ENCODE results near the gene FADD. TPM values are rescaled to one million over a fixed set of nuclear protein-coding genes. Genes with fewer than 3 reads are reported as not detected.

The FADD gene
- total RNA-seq, 1 experiment from 2014 or later, result 19.8 TPM

DNA sequence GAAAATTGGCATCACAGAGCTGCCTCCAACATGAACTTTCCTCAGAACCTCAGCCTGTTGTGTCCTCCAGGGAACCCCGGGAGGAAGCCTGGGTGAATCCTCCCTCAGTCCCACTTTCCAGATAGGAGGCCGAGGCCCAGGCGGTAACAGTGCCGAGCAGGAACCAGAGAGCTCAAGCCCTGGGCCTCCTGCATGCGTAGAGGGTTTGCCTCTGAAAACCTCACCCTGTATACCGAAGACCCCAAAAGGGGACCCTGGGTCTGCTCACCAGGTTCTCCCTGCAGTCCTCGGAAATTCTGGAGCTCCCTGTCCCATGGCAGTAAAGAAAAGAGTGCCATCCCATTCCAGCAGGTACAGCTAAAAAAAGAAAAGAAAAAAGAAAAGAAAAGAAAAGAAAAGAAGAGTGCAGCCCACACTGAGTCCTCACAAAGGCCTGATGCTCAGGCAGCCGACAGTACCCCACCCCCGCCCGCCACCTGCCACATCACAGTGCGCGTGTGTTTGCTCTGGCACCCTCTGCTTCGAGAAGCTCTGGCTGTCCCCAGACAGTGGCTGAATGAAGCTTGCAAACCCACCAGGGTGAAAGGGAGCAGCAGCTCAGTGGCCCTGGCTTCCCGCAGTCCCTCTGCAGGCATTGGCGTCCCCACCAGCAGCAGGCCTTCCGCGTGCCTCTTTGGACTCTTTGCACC, 28.4 kb upstream of the FADD start:
- Histone ChIP-seq H3K79me2 (ENCODE audit: low read length) (no peaks in the 10 kb centered on the region), H3K4me3 (ENCODE audit: low read length) (no peak overlapping the region), H2AFZ (ENCODE audit: low read length) (no peak overlapping the region), H3K9me2 (replicated peaks; ENCODE audit: insufficient read depth, low read length) (no peaks in the 10 kb centered on the region), H3K36me3 (ENCODE audit: insufficient read depth, low read length) (no peaks in the 10 kb centered on the region), H3K27ac (ENCODE audit: low read length) (no peak overlapping the region), H3K4me2 (ENCODE audit: low read depth, low read length, poor library complexity, severe bottlenecking) (no peak overlapping the region), H3K9ac (ENCODE audit: low read length) (no peak overlapping the region), H3K27me3 (ENCODE audit: low read length) (no peaks in the 10 kb centered on the region), H3K9me3 (ENCODE audit: low read length) (no peaks in the 10 kb centered on the region), H4K20me1 (ENCODE audit: insufficient read depth, low read depth, low read length) (no peaks in the 10 kb centered on the region), H3K4me1 (ENCODE audit: low read length) (no peaks in the 10 kb centered on the region)
- DNase-seq, result no peak

DNA sequence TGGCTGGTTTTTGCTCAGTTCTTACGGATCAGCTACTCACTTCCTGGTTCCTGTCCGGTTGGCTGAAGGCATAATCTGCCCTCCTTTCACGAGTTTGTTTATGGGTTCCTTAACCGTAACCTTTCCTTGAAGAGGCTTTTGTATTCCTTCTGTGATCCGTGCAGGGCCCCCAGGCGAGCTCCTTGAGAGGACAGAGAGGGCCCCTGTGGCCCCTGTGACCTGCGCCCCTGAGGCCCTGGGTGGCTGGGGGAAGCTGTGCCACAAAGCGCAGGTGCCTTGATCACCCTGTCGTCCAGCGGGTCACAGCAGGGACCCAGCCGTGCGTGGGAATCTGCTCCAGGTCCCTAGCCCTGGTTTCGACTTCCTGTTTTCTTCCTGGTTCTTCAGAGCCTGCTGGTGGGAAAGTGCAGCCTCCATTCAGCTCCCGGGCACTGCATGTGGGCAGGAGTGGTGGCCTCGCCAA, 27.8 kb upstream of the FADD start:
- no peak for DNase-seq
- H3K4me2 ChIP-seq (ENCODE audit: low read depth, low read length, poor library complexity, severe bottlenecking), result no peak overlapping the region
- H4K20me1 ChIP-seq (ENCODE audit: insufficient read depth, low read depth, low read length), result no peaks in the 10 kb centered on the region
- H3K4me3 ChIP-seq (ENCODE audit: low read length), result no peak overlapping the region
- H2AFZ ChIP-seq (ENCODE audit: low read length), result no peak overlapping the region
- H3K27me3 ChIP-seq (ENCODE audit: low read length), result no peaks in the 10 kb centered on the region
- H3K9ac ChIP-seq (ENCODE audit: low read length), result no peak overlapping the region
- no peaks in the 10 kb centered on the region for H3K4me1 ChIP-seq (ENCODE audit: low read length)
- no peak overlapping the region for H3K27ac ChIP-seq (ENCODE audit: low read length)
- no peaks in the 10 kb centered on the region for H3K79me2 ChIP-seq (ENCODE audit: low read length)
- no peaks in the 10 kb centered on the region for H3K9me3 ChIP-seq (ENCODE audit: low read length)
- no peaks in the 10 kb centered on the region for H3K9me2 ChIP-seq (replicated peaks; ENCODE audit: insufficient read depth, low read length)
- H3K36me3 ChIP-seq (ENCODE audit: insufficient read depth, low read length), result no peaks in the 10 kb centered on the region

DNA sequence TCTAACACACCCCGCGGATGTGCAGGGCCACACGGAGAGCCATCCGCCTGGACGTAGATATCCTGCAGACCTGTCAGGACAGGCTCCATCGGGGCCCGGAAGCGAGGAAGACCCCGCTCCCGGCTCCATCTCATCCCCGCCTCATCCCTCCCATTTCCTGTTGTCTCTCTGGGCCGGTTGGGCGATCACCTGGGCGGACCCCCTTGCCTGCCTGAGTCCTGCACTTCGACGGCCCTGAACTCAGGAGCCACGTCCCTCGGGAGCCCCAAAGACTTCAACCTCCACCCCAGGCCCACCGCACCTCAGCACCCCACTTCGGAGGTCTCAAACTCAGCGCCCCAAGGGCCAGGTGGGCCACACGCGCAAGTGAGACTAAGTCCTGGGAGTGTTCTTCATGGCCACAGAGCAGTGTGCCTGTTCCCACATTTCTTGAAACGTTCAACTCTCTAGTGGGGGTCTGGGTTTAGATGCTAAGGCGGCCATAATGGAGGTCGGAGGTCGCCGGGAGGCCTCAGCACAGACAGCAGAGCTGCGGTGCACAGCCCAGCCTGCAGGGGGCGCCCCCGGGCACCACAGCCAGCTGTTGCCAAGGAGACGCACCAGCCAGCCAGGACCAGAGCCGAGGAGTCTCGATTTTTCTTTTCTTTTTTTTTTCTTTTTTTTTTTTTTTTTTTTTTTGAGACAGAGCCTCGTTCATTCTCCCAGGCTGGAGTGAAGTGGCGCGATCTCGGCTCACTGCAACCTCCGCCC, 26.0 kb upstream of the FADD start:
- Histone ChIP-seq H2AFZ (ENCODE audit: low read length) (no peak overlapping the region), H3K9me3 (ENCODE audit: low read length) (no peaks in the 10 kb centered on the region), H3K9me2 (replicated peaks; ENCODE audit: insufficient read depth, low read length) (no peaks in the 10 kb centered on the region), H3K27me3 (ENCODE audit: low read length) (no peaks in the 10 kb centered on the region), H3K9ac (ENCODE audit: low read length) (no peak overlapping the region), H3K79me2 (ENCODE audit: low read length) (no peaks in the 10 kb centered on the region), H3K36me3 (ENCODE audit: insufficient read depth, low read length) (no peaks in the 10 kb centered on the region), H3K27ac (ENCODE audit: low read length) (no peak overlapping the region), H3K4me2 (ENCODE audit: low read depth, low read length, poor library complexity, severe bottlenecking) (no peak overlapping the region), H4K20me1 (ENCODE audit: insufficient read depth, low read depth, low read length) (no peaks in the 10 kb centered on the region), H3K4me1 (ENCODE audit: low read length) (no peaks in the 10 kb centered on the region), H3K4me3 (ENCODE audit: low read length) (no peak overlapping the region)
- peak; percentile 85 for DNase-seq

DNA sequence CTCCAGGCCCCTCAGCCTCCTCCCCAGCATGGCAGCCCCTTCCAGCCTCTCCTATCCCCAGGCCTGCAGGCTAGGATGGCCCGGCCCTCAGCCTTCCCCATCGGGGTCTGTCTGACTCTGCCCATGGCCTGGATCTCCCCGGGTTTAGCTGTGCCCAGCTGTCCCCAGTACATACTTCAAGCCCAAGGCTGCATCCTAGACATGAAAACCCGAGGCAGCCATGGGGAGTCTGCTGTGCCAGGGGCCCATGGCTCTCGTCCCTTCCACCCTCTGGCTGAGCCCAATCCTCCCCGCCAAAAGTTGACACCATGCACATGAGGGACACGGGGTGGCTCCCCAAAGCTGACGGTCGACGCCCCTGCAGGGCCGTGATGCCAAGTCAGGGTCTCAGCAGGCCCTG, 22.2 kb upstream of the FADD start:
- no peak overlapping the region for H3K9ac ChIP-seq (ENCODE audit: low read length)

DNA sequence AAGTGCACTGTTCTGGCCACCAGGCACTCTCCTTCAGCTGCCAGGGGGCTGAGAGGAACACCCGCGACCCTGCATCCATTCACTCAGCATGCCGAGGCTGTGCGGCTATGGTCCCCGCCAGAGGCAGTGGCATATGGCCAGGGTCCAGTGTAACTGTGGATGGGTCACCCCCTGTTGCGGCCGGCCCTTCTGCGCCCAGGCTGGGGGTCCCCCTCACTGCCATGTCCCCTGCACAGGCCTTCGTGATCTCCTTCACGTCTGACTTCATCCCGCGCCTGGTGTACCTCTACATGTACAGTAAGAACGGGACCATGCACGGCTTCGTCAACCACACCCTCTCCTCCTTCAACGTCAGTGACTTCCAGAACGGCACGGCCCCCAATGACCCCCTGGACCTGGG, 20.8 kb upstream of the FADD start:
- no peaks in the 10 kb centered on the region for H3K79me2 ChIP-seq (ENCODE audit: low read length)
- H3K9me3 ChIP-seq (ENCODE audit: low read length), result no peaks in the 10 kb centered on the region
- H3K27me3 ChIP-seq (ENCODE audit: low read length), result no peaks in the 10 kb centered on the region
- H2AFZ ChIP-seq (ENCODE audit: low read length), result no peak overlapping the region
- H3K4me2 ChIP-seq (ENCODE audit: low read depth, low read length, poor library complexity, severe bottlenecking), result no peak overlapping the region
- no peak overlapping the region for H3K4me3 ChIP-seq (ENCODE audit: low read length)
- no peaks in the 10 kb centered on the region for H3K9me2 ChIP-seq (replicated peaks; ENCODE audit: insufficient read depth, low read length)
- no peak for DNase-seq
- H3K4me1 ChIP-seq (ENCODE audit: low read length), result no peaks in the 10 kb centered on the region
- no peaks in the 10 kb centered on the region for H4K20me1 ChIP-seq (ENCODE audit: insufficient read depth, low read depth, low read length)
- H3K9ac ChIP-seq (ENCODE audit: low read length), result no peak overlapping the region
- no peak overlapping the region for H3K27ac ChIP-seq (ENCODE audit: low read length)
- no peaks in the 10 kb centered on the region for H3K36me3 ChIP-seq (ENCODE audit: insufficient read depth, low read length)

More for the DNA sequence above, 22.2 kb upstream of the FADD start:
- Histone ChIP-seq H3K27me3 (ENCODE audit: low read length) (no peaks in the 10 kb centered on the region), H3K9me3 (ENCODE audit: low read length) (no peaks in the 10 kb centered on the region), H3K4me1 (ENCODE audit: low read length) (no peaks in the 10 kb centered on the region), H3K36me3 (ENCODE audit: insufficient read depth, low read length) (no peaks in the 10 kb centered on the region), H3K9me2 (replicated peaks; ENCODE audit: insufficient read depth, low read length) (no peaks in the 10 kb centered on the region), H3K79me2 (ENCODE audit: low read length) (no peaks in the 10 kb centered on the region), H3K27ac (ENCODE audit: low read length) (no peak overlapping the region), H4K20me1 (ENCODE audit: insufficient read depth, low read depth, low read length) (no peaks in the 10 kb centered on the region), H3K4me3 (ENCODE audit: low read length) (no peak overlapping the region), H2AFZ (ENCODE audit: low read length) (no peak overlapping the region), H3K4me2 (ENCODE audit: low read depth, low read length, poor library complexity, severe bottlenecking) (no peak overlapping the region)
- no peak for DNase-seq

DNA sequence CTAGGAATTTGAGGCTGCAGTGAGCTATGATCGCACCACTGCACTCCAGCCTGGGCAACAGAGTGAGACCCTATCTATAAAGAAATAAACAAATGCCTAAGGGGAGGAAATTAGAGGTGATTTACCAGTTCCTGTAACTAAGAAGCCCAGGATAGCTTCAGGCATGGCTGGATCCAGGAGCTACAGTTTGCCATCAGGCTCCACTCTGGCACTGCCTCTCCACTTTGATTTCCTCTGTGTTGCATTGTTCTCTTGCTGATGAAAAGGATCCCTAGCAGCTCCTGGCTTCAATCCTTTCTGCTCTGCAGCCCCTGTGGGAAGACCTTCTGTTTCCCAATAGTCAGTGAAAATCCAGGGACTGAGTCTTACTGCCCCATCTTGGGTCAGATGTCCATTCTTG, 20.1 kb upstream of the FADD start:
- Histone ChIP-seq H3K4me2 (ENCODE audit: low read depth, low read length, poor library complexity, severe bottlenecking) (no peak overlapping the region), H3K4me1 (ENCODE audit: low read length) (no peaks in the 10 kb centered on the region), H3K79me2 (ENCODE audit: low read length) (no peaks in the 10 kb centered on the region), H2AFZ (ENCODE audit: low read length) (no peak overlapping the region), H4K20me1 (ENCODE audit: insufficient read depth, low read depth, low read length) (no peaks in the 10 kb centered on the region), H3K27me3 (ENCODE audit: low read length) (no peaks in the 10 kb centered on the region), H3K9ac (ENCODE audit: low read length) (no peak overlapping the region), H3K9me3 (ENCODE audit: low read length) (no peaks in the 10 kb centered on the region), H3K9me2 (replicated peaks; ENCODE audit: insufficient read depth, low read length) (no peaks in the 10 kb centered on the region), H3K4me3 (ENCODE audit: low read length) (no peak overlapping the region), H3K27ac (ENCODE audit: low read length) (no peak overlapping the region), H3K36me3 (ENCODE audit: insufficient read depth, low read length) (no peaks in the 10 kb centered on the region)
- DNase-seq, result no peak

DNA sequence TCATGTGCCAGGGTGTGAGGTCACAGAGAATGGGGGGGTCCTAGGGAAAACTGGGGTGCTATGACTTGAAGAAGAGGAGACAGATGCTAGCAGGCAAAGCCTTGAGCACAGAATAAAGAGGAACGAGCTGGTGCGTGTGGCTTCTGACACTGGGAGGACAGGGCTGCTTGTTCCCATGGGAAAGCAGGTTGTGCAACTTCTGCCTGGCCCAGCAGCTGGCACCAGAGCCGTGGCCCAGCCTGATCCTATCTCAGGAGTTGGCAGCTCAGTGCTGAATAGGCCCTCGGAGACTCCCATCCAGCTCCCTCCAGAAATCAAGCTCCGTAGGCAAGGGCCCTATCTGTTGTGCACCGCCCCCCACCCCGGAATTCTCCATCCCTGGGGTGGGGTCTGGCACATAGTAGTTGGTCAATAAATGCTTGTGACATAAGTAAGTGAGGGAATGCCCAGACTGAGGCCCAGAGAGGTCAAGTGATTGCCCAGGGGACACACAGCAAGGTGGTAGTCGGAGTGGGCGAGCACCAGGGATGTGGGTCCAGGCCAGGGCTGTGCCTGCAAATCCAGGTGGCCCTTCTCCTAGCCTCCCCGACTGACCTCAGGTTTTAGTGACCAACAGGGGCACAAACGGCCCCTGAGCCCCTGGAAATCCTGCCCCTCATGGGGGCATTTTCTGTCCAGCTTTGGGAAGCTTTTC, 19.5 kb upstream of the FADD start:
- Histone ChIP-seq H3K9me2 (replicated peaks; ENCODE audit: insufficient read depth, low read length) (no peaks in the 10 kb centered on the region), H2AFZ (ENCODE audit: low read length) (no peak overlapping the region)
- no peak for DNase-seq

DNA sequence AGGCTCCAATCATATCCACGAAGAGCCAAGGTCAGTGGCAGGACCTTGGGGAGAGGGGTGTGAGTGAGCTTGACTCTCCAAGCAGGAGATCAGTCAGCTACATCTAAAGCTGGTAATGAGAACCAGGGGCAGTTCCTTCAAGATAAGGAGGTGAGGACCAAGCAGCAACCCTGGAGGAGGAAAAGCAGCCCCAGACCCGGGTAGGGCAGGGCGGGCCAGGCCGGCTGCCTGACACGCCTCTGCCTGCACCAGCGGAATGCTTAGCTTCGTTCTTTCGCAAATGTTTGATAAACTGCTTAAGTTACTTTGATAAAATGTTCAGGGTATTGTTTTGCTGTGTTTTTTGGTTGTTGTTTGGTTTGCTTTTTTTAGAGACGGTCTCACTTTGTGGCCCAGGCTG, 18.7 kb upstream of the FADD start:
- Histone ChIP-seq H3K27me3 (ENCODE audit: low read length) (no peaks in the 10 kb centered on the region), H3K9ac (ENCODE audit: low read length) (no peak overlapping the region)

More for the DNA sequence above, 19.5 kb upstream of the FADD start:
- Histone ChIP-seq H4K20me1 (ENCODE audit: insufficient read depth, low read depth, low read length) (no peaks in the 10 kb centered on the region), H3K27ac (ENCODE audit: low read length) (no peak overlapping the region), H3K4me1 (ENCODE audit: low read length) (no peaks in the 10 kb centered on the region), H3K27me3 (ENCODE audit: low read length) (no peaks in the 10 kb centered on the region), H3K4me2 (ENCODE audit: low read depth, low read length, poor library complexity, severe bottlenecking) (no peak overlapping the region), H3K79me2 (ENCODE audit: low read length) (no peaks in the 10 kb centered on the region), H3K4me3 (ENCODE audit: low read length) (no peak overlapping the region), H3K36me3 (ENCODE audit: insufficient read depth, low read length) (no peaks in the 10 kb centered on the region), H3K9ac (ENCODE audit: low read length) (no peak overlapping the region), H3K9me3 (ENCODE audit: low read length) (no peaks in the 10 kb centered on the region)

More for the DNA sequence above, 18.7 kb upstream of the FADD start:
- no peak for DNase-seq
- no peaks in the 10 kb centered on the region for H3K9me2 ChIP-seq (replicated peaks; ENCODE audit: insufficient read depth, low read length)
- H2AFZ ChIP-seq (ENCODE audit: low read length), result no peak overlapping the region
- no peaks in the 10 kb centered on the region for H3K79me2 ChIP-seq (ENCODE audit: low read length)
- H3K9me3 ChIP-seq (ENCODE audit: low read length), result no peaks in the 10 kb centered on the region
- H3K4me2 ChIP-seq (ENCODE audit: low read depth, low read length, poor library complexity, severe bottlenecking), result no peak overlapping the region
- H4K20me1 ChIP-seq (ENCODE audit: insufficient read depth, low read depth, low read length), result no peaks in the 10 kb centered on the region
- H3K27ac ChIP-seq (ENCODE audit: low read length), result no peak overlapping the region
- H3K4me3 ChIP-seq (ENCODE audit: low read length), result no peak overlapping the region
- H3K36me3 ChIP-seq (ENCODE audit: insufficient read depth, low read length), result no peaks in the 10 kb centered on the region
- H3K4me1 ChIP-seq (ENCODE audit: low read length), result no peaks in the 10 kb centered on the region
